HepG2 (cell line): ENCODE data around the gene ZNF117. TPM values are rescaled to one million over a fixed set of nuclear protein-coding genes. Genes with fewer than 3 reads are reported as not detected.

Experiments
- DNMT3B ChIP-seq: conservative IDR thresholded peaks from 2 replicates; pipeline ENCODE4 v1.6.1; 2016; ENCODE audit warnings: missing biosample characterization, control low read depth
- HCFC1 ChIP-seq: fragments of 150-350 bp; IDR thresholded peaks from 2 replicates; pipeline ENCODE4 v1.6.1; 2014; ENCODE audit warnings: low read depth, low read length
- HNF4G ChIP-seq, 2 experiments: sonication (generic) in 1 of 2; formaldehyde crosslinking in 1 of 2; IDR thresholded peaks; 2 replicates each; pipeline versions ENCODE4 v1.4.0 to v1.6.1; 2011 to 2020; ENCODE audit warnings: borderline replicate concordance in 2 of 2, low read depth in 2 of 2, mild to moderate bottlenecking in 2 of 2, low read length in 1 of 2, missing genetic modification reagents in 1 of 2, moderate library complexity in 1 of 2
- KAT7 ChIP-seq: IDR thresholded peaks from 2 replicates; pipeline ENCODE4 v1.6.1; 2018; ENCODE audit warnings: borderline replicate concordance, missing compliant biosample characterization
- MLXIP ChIP-seq: sonication (generic); formaldehyde crosslinking; IDR thresholded peaks from 2 replicates; pipeline ENCODE4 v1.9.0; 2021; ENCODE audit warnings: missing genetic modification reagents, borderline replicate concordance
- MTF2 ChIP-seq: sonication (generic); formaldehyde crosslinking; IDR thresholded peaks from 2 replicates; pipeline ENCODE4 v1.5.0; 2020; ENCODE audit warnings: missing genetic modification reagents, borderline replicate concordance
- PRDM4 ChIP-seq: sonication (generic); formaldehyde crosslinking; IDR thresholded peaks from 2 replicates; pipeline ENCODE4 v1.9.0; 2021; ENCODE audit warnings: missing genetic modification reagents, borderline replicate concordance
- SKIL ChIP-seq: sonication (generic); formaldehyde crosslinking; IDR thresholded peaks from 2 replicates; pipeline ENCODE4 v1.8.0; 2022; ENCODE audit warnings: missing genetic modification reagents, mild to moderate bottlenecking, moderate library complexity, borderline replicate concordance
- THRA ChIP-seq: sonication (generic); formaldehyde crosslinking; IDR thresholded peaks from 2 replicates; pipeline ENCODE4 v1.4.0; 2020; ENCODE audit warnings: missing genetic modification reagents, borderline replicate concordance
- TRIM22 ChIP-seq: fragments of 450-650 bp; IDR thresholded peaks from 2 replicates; pipeline ENCODE4 v1.6.1; 2017
- UBTF ChIP-seq: sonication (generic); formaldehyde crosslinking; IDR thresholded peaks from 2 replicates; pipeline ENCODE4 v1.4.0; 2020; ENCODE audit warnings: mild to moderate bottlenecking, missing genetic modification reagents
- ZMAT5 ChIP-seq: sonication (generic); formaldehyde crosslinking; IDR thresholded peaks from 2 replicates; pipeline ENCODE4 v1.5.0; 2020; ENCODE audit warnings: mild to moderate bottlenecking, low read depth, missing genetic modification reagents, borderline replicate concordance
- ZNF367 ChIP-seq: sonication (generic); formaldehyde crosslinking; IDR thresholded peaks from 2 replicates; pipeline ENCODE4 v1.4.0; 2020; ENCODE audit warnings: missing genetic modification reagents, borderline replicate concordance
- ZNF572 ChIP-seq: sonication (generic); formaldehyde crosslinking; IDR thresholded peaks from 2 replicates; pipeline ENCODE4 v1.5.1; 2020; ENCODE audit warnings: mild to moderate bottlenecking, missing genetic modification reagents
- ZNF672 ChIP-seq: sonication (generic); formaldehyde crosslinking; IDR thresholded peaks from 2 replicates; pipeline ENCODE4 v1.8.1; 2022; ENCODE audit warnings: missing genetic modification reagents
- polyA plus RNA-seq, 8 experiments: library from polyadenylated mRNA; depleted of rRNA in 3 of 8; stranded (reverse) in 7 of 8; unstranded in 1 of 8; fragments of >200 nt; fragmentation: Illumina TruSeq in 4 of 8; extraction: Trizol in 4 of 8; gene quantifications; 2 replicates each; pipeline versions ENCODE4 v1.2.1 to v1.2.3, GENCODE V29; 2011 to 2016; ENCODE audit warnings: low read depth in 4 of 8, missing spikeins in 1 of 8, mixed read lengths in 1 of 8; ENCODE audit not compliant: insufficient read depth in 1 of 8
- total RNA-seq, 5 experiments: library from RNA; depleted of rRNA; stranded (reverse); fragments of >200 nt; fragmentation: Illumina TruSeq; extraction: Trizol; gene quantifications; 2 replicates each; pipeline ENCODE4 v1.2.3, GENCODE V29; 2016; ENCODE audit warnings: low read depth in 1 of 5

ZNF117 gene
- total and polyA plus RNA-seq, 2 of the 13 experiments (the other 11 are each of a cell fraction or from before 2014, with no cell fraction given), result 6.6 to 20.0 TPM

- 0 out of 2 replicates have a peak, but pooled peaks have one; percentile 31 for TF ChIP-seq UBTF (CRISPR knock-in tag)
- TF ChIP-seq HCFC1, result no peak
- no peak for TF ChIP-seq HNF4G (IDR thresholded peaks at IDR 0.05; ENCODE audit: borderline replicate concordance, low read depth, low read length)
- no peak for TF ChIP-seq HNF4G (CRISPR knock-in tag; IDR thresholded peaks at IDR 0.05; ENCODE audit: borderline replicate concordance, low read depth)
- no peak for TF ChIP-seq ZNF572 (CRISPR knock-in tag)
- TF ChIP-seq MTF2, result no peak
- TF ChIP-seq DNMT3B, result no peak
- TF ChIP-seq ZNF367 (CRISPR knock-in tag), result no peak
- no peak for TF ChIP-seq MLXIP (CRISPR knock-in tag)
- no peak for TF ChIP-seq PRDM4 (CRISPR knock-in tag)
- TF ChIP-seq ZMAT5 (CRISPR knock-in tag), result no peak
- TF ChIP-seq TRIM22, result no peak
- TF ChIP-seq KAT7 (CRISPR knock-in tag), result 0 out of 2 replicates have a peak, but pooled peaks have one; percentile 24
- no peak for TF ChIP-seq THRA (CRISPR knock-in tag)
- no peak for TF ChIP-seq ZNF672 (CRISPR knock-in tag)
- no peak for TF ChIP-seq SKIL (CRISPR knock-in tag)
Observed at GRCh38 chr7:65001291-65001814, 10.5 kb upstream of the ZNF117 start (continued).
